Measurements from ENCODE around the gene TACR2. TPM values are rescaled to one million over a fixed set of nuclear protein-coding genes. Genes with fewer than 3 reads are reported as not detected.

The TACR2 gene
- polyA plus RNA-seq, 2 of the 4 experiments (the other 2 are of a cell fraction), result 0.09 to 0.16 TPM

DNA sequence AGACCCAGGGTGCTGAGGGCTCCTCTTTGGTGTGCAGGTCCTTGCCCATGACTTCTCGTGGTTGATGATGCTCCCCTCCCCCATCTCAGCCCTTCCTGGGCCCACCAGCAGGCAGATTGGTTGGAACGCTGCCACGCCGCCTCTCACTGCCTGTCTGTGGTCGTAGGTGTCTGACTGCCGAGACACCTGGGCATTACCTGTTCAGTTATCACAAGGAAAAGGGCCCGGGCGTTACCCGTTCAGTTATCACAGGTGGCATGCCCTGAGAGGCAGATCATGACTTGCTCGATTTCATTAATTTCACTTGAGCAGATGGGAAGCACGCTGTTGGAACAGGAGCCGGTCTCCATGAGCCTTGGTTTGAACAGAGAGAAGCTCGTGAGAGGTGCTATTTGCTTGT, 42.5 kb downstream of the TACR2 start:
- ChIA-PET POLR2A (no interaction called here), CTCF (interaction anchor here (0.5 to 1.7 kb wide), 3 partner anchors 11 to 583 kb away, joined by 3 to 7 read pairs (median 3); no protein-coding TSS in a partner anchor)
- Histone ChIP-seq H3K4me2 (no peak overlapping the region), H3K9me3 (no peaks in the 10 kb centered on the region), H3K4me1 (0 out of 3 replicates have a peak, but pooled peaks cover 3% of the 10 kb centered on the region), H3K27ac (no peak overlapping the region), H3K4me3 (no peak overlapping the region)
- FAIRE-seq, result no peak
- no peak for ATAC-seq
- TF ChIP-seq, protein P1, sequence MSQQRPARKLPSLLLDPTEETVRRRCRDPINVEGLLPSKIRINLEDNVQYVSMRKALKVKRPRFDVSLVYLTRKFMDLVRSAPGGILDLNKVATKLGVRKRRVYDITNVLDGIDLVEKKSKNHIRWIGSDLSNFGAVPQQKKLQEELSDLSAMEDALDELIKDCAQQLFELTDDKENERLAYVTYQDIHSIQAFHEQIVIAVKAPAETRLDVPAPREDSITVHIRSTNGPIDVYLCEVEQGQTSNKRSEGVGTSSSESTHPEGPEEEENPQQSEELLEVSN (IDR thresholded peaks at IDR 0.05; ENCODE audit: borderline replicate concordance, low read depth), result no peak
- DNase-seq (ENCODE audit: low read depth in 1 of 2, low spot score in 1 of 2), result no peak
- WGBS (ENCODE audit: missing lambda C conversion rate), result 95% methylated on average over 13 of the region's 13 CpGs

DNA sequence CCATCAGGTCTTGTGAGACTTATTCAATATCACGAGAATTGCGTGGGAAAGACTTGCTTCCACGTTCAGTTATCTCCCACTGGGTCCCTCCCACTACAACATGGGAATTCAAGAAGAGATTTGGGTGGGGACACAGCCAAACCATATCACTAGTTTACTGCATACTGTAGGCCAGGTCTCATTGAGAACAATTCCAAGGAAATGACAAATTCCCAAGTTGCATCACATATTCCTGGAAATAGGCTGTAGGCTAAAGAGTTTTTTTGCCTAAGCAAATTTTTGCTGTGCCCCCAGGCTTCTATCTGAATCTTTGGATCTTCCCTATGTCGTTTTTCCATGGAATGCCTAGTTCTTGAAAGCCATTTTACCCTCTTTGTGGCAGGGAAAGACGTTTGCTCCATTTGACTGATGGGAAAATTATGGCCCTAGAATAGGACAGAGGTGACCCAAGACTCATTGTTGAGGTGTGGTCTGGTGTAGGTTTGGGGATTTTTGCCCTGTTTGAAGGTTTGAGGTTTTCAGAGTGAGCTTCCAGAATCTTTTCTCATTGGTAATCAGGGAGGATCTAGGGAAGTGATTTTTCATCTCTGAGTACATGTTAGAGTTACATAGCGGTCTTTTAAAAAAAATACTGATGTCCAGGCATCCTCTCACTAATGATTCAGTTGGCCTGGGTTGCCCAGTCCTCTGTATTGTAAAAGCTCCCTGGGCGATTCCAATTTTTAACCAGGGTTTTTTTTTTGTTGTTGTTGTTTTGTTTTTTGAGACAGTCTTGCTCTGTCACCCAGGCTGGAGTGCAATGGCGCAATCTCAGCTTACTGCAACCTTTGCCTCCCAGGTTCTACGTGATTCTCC, 44.4 kb downstream of the TACR2 start:
- Histone ChIP-seq H3K27ac (no peak overlapping the region), H3K4me3 (no peak overlapping the region), H3K4me1 (0 out of 3 replicates have a peak, but pooled peaks cover 3% of the 10 kb centered on the region), H3K9me3 (no peaks in the 10 kb centered on the region), H3K4me2 (no peak overlapping the region)
- FAIRE-seq (no peak), ATAC-seq (no peak), DNase-seq (ENCODE audit: low read depth in 1 of 2, low spot score in 1 of 2) (no peak)
- CTCF ChIA-PET, result interaction anchor here (0.6 to 1.1 kb wide), 3 partner anchors 11 to 67 kb away, joined by 3 to 5 read pairs (median 3); no protein-coding TSS in a partner anchor
- POLR2A ChIA-PET, result interaction anchor here (0.5 kb wide), 1 partner anchor 1126 kb away, joined by 5 read pairs; no protein-coding TSS in a partner anchor
- TF ChIP-seq NR3C1 (IDR thresholded peaks at IDR 0.05), result no peak
- WGBS (ENCODE audit: missing lambda C conversion rate), result 76% methylated on average over 9 of the region's 9 CpGs

DNA sequence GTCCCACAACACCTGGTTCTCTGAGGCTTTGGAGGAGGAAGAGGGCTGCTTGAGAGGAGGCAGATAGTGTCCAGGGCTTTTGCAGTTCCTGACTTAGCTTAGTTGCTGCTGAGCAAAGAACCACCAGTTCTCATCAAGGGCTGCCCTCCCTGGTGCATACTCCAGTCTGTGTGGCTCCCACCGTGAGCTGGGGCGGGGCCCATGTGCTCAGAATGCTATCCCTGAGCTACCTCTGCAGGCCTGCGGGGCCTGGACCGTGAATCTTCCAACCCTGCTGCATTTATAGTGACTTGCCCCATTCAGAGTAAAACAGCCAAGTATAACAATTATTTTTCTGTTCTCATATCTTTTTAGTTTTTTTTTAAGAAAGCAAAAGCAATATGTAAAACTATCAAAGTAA, 49.2 kb downstream of the TACR2 start:
- FAIRE-seq, result no peak
- ChIA-PET CTCF (no interaction called here), POLR2A (no interaction called here)
- Histone ChIP-seq H3K27ac (no peak overlapping the region), H3K4me2 (no peak overlapping the region), H3K4me1 (peaks cover 11% of the 10 kb centered on the region), H3K9me3 (no peaks in the 10 kb centered on the region), H3K4me3 (no peak overlapping the region)
- WGBS (ENCODE audit: missing lambda C conversion rate), result 78% methylated on average over 4 of the region's 4 CpGs
- no peak for DNase-seq (ENCODE audit: low read depth in 1 of 2, low spot score in 1 of 2)
- TF ChIP-seq, protein P2, sequence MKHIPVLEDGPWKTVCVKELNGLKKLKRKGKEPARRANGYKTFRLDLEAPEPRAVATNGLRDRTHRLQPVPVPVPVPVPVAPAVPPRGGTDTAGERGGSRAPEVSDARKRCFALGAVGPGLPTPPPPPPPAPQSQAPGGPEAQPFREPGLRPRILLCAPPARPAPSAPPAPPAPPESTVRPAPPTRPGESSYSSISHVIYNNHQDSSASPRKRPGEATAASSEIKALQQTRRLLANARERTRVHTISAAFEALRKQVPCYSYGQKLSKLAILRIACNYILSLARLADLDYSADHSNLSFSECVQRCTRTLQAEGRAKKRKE (CRISPR knock-in tag; IDR thresholded peaks at IDR 0.05; ENCODE audit: low read depth), result no peak
- no peak for TF ChIP-seq EHF (CRISPR knock-in tag; IDR thresholded peaks at IDR 0.05)
- TF ChIP-seq, protein P3, sequence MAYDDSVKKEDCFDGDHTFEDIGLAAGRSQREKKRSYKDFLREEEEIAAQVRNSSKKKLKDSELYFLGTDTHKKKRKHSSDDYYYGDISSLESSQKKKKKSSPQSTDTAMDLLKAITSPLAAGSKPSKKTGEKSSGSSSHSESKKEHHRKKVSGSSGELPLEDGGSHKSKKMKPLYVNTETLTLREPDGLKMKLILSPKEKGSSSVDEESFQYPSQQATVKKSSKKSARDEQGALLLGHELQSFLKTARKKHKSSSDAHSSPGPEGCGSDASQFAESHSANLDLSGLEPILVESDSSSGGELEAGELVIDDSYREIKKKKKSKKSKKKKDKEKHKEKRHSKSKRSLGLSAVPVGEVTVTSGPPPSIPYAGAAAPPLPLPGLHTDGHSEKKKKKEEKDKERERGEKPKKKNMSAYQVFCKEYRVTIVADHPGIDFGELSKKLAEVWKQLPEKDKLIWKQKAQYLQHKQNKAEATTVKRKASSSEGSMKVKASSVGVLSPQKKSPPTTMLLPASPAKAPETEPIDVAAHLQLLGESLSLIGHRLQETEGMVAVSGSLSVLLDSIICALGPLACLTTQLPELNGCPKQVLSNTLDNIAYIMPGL (CRISPR knock-in tag; IDR thresholded peaks at IDR 0.05; ENCODE audit: borderline replicate concordance), result no peak
- TF ChIP-seq RFX5 (IDR thresholded peaks at IDR 0.05), result no peak
- TF ChIP-seq KDM5A (IDR thresholded peaks at IDR 0.05), result no peak
- TF ChIP-seq JUN (IDR thresholded peaks at IDR 0.05), result no peak
- peak; percentile 56 to 62 for ATAC-seq

DNA sequence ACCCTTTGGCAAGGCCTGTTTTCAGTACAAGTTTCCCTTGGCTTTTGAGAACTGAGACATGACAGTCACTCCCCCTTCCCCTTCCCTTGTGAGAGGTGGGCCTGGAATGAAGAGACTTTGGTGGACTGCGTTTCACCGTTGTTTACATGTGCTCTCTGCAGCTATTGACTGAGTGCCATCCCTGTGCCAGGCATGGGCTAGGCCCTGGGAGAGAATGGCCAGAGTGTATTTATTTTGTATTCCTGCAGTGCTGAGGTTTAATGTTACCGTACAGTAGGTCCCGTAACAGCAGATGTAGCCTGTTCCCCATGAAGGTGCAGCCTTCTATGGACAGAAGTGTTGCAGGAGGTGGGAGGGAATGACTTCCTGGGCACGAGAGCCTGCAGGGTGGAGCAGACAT, 50.0 kb downstream of the TACR2 start:
- H3K4me1 ChIP-seq, result peaks cover 18% of the 10 kb centered on the region
- FAIRE-seq (no peak), DNase-seq (ENCODE audit: low read depth in 1 of 2, low spot score in 1 of 2) (no peak), ATAC-seq (no peak)
- POLR2A ChIA-PET, result no interaction called here
- 94% methylated on average over 5 of the region's 5 CpGs for WGBS (ENCODE audit: missing lambda C conversion rate)
- H3K4me3 ChIP-seq, result no peak overlapping the region
- CTCF ChIA-PET, result interaction anchor here (1.0 kb wide), 1 partner anchor 18 kb away, joined by 4 read pairs; no protein-coding TSS in a partner anchor
- no peaks in the 10 kb centered on the region for H3K9me3 ChIP-seq
- no peak overlapping the region for H3K27ac ChIP-seq
- TF ChIP-seq SMC3 (IDR thresholded peaks at IDR 0.05), result no peak
- TF ChIP-seq, protein P4, sequence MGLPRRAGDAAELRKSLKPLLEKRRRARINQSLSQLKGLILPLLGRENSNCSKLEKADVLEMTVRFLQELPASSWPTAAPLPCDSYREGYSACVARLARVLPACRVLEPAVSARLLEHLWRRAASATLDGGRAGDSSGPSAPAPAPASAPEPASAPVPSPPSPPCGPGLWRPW (IDR thresholded peaks at IDR 0.05), result no peak
- TF ChIP-seq ESRRA (IDR thresholded peaks at IDR 0.05; ENCODE audit: borderline replicate concordance, low read length), result no peak
- no peak for TF ChIP-seq NR3C1 (IDR thresholded peaks at IDR 0.05)
- TF ChIP-seq POLR2AphosphoS2 (conservative IDR thresholded peaks at IDR 0.05; ENCODE audit: low read length), result no peak
- no peak for TF ChIP-seq JUN (IDR thresholded peaks at IDR 0.05)
- H3K4me2 ChIP-seq, result no peak overlapping the region
